ENCODE results near the gene SFN.

SFN gene

GRCh38 chr1:26852701-26853100, 10.2 kb upstream of the SFN start:
- no peak overlapping the region for H2AK5ac ChIP-seq (ENCODE audit: low read length)
- no peak overlapping the region for H4K8ac ChIP-seq (ENCODE audit: low read depth, low read length)
- no peak overlapping the region for H3K23ac ChIP-seq (ENCODE audit: low read length)
- no CpG with 5 or more reads among the region's 9 CpGs for WGBS (ENCODE audit: extremely low coverage, insufficient coverage, insufficient read length)
- no peak overlapping the region for H3K4me3 ChIP-seq (ENCODE audit: low read depth, low read length)
- H2BK5ac ChIP-seq (ENCODE audit: low read depth, low read length, poor library complexity) = no peak overlapping the region
- peaks cover 2% of the 10 kb centered on the region for H3K9me3 ChIP-seq (ENCODE audit: insufficient read depth, low read depth, low read length)
- H3K4me2 ChIP-seq (ENCODE audit: low read length) = no peak overlapping the region
- H3K4me1 ChIP-seq (ENCODE audit: control insufficient read depth in 1 of 2, insufficient read depth in 2 of 2, low read length in 2 of 2) = peaks cover 12 to 14% of the 10 kb centered on the region in 2 experiments
- peaks cover 4% of the 10 kb centered on the region for H3K79me1 ChIP-seq (ENCODE audit: low read length)
- no peak overlapping the region for H3K14ac ChIP-seq (ENCODE audit: low read length)
- H2AFZ ChIP-seq (ENCODE audit: insufficient read depth, low read length, poor library complexity) = no peak overlapping the region
- H3K79me2 ChIP-seq (ENCODE audit: control insufficient read depth, insufficient read depth, low read length, poor library complexity) = no peaks in the 10 kb centered on the region
- DNase-seq = no peak
- no peak overlapping the region for H3K18ac ChIP-seq (ENCODE audit: low read length)
- no peaks in the 10 kb centered on the region for H3K27me3 ChIP-seq (ENCODE audit: insufficient read depth, low read length)
- no peak overlapping the region for H3K9ac ChIP-seq (ENCODE audit: low read length)
- H3K27ac ChIP-seq (ENCODE audit: low read depth, low read length) = no peak overlapping the region
- no peak overlapping the region for H2BK120ac ChIP-seq (ENCODE audit: insufficient read depth, low read length, poor library complexity)
- H3K36me3 ChIP-seq (ENCODE audit: control insufficient read depth in 1 of 2, insufficient read depth in 2 of 2, low read length in 2 of 2) = peaks cover 72 to 77% of the 10 kb centered on the region in 2 experiments
- no peak overlapping the region for H4K91ac ChIP-seq (ENCODE audit: low read depth, low read length)
- H2BK12ac ChIP-seq (ENCODE audit: low read length) = no peak overlapping the region
- no peak overlapping the region for H4K12ac ChIP-seq (ENCODE audit: low read depth, low read length)
- H3K4ac ChIP-seq (ENCODE audit: low read depth, low read length) = no peak overlapping the region

GRCh38 chr1:26853156-26853555, 9.8 kb upstream of the SFN start:
- Histone ChIP-seq H3K27me3 (ENCODE audit: insufficient read depth, low read length) (no peaks in the 10 kb centered on the region), H3K36me3 (ENCODE audit: control insufficient read depth in 1 of 2, insufficient read depth in 2 of 2, low read length in 2 of 2) (peaks cover 72 to 75% of the 10 kb centered on the region in 2 experiments), H2BK120ac (ENCODE audit: insufficient read depth, low read length, poor library complexity) (no peak overlapping the region), H3K14ac (ENCODE audit: low read length) (no peak overlapping the region), H3K4me2 (ENCODE audit: low read length) (no peak overlapping the region), H3K4me3 (ENCODE audit: low read depth, low read length) (no peak overlapping the region), H3K27ac (ENCODE audit: low read depth, low read length) (no peak overlapping the region), H3K18ac (ENCODE audit: low read length) (no peak overlapping the region), H2BK12ac (ENCODE audit: low read length) (no peak overlapping the region), H3K9me3 (ENCODE audit: insufficient read depth, low read depth, low read length) (peaks cover 2% of the 10 kb centered on the region), H3K79me2 (ENCODE audit: control insufficient read depth, insufficient read depth, low read length, poor library complexity) (no peaks in the 10 kb centered on the region), H4K91ac (ENCODE audit: low read depth, low read length) (no peak overlapping the region), H4K12ac (ENCODE audit: low read depth, low read length) (peak overlapping the region; percentile 46), H2AFZ (ENCODE audit: insufficient read depth, low read length, poor library complexity) (no peak overlapping the region), H3K9ac (ENCODE audit: low read length) (no peak overlapping the region), H2BK5ac (ENCODE audit: low read depth, low read length, poor library complexity) (no peak overlapping the region), H4K8ac (ENCODE audit: low read depth, low read length) (no peak overlapping the region), H3K4ac (ENCODE audit: low read depth, low read length) (no peak overlapping the region), H3K23ac (ENCODE audit: low read length) (no peak overlapping the region), H3K4me1 (ENCODE audit: control insufficient read depth in 1 of 2, insufficient read depth in 2 of 2, low read length in 2 of 2) (peaks cover 15 to 18% of the 10 kb centered on the region in 2 experiments), H2AK5ac (ENCODE audit: low read length) (no peak overlapping the region), H3K79me1 (ENCODE audit: low read length) (peaks cover 4% of the 10 kb centered on the region)
- no CpG with 5 or more reads among the region's 3 CpGs for WGBS (ENCODE audit: extremely low coverage, insufficient coverage, insufficient read length)
- DNase-seq = peak; percentile 91 to 95

- H2BK120ac ChIP-seq (ENCODE audit: insufficient read depth, low read length, poor library complexity) = no peak overlapping the region
- no peak overlapping the region for H4K91ac ChIP-seq (ENCODE audit: low read depth, low read length)
- H3K79me2 ChIP-seq (ENCODE audit: control insufficient read depth, insufficient read depth, low read length, poor library complexity) = no peaks in the 10 kb centered on the region
- H3K27me3 ChIP-seq (ENCODE audit: insufficient read depth, low read length) = no peaks in the 10 kb centered on the region
- no peak overlapping the region for H2AFZ ChIP-seq (ENCODE audit: insufficient read depth, low read length, poor library complexity)
- no peak overlapping the region for H3K14ac ChIP-seq (ENCODE audit: low read length)
- no peak for DNase-seq
- no peak overlapping the region for H4K8ac ChIP-seq (ENCODE audit: low read depth, low read length)
- H3K79me1 ChIP-seq (ENCODE audit: low read length) = peaks cover 4% of the 10 kb centered on the region
- WGBS (ENCODE audit: extremely low coverage, insufficient coverage, insufficient read length) = no CpG with 5 or more reads among the region's 10 CpGs
- no peak overlapping the region for H3K27ac ChIP-seq (ENCODE audit: low read depth, low read length)
- H2AK5ac ChIP-seq (ENCODE audit: low read length) = no peak overlapping the region
- H3K4ac ChIP-seq (ENCODE audit: low read depth, low read length) = no peak overlapping the region
- H3K9ac ChIP-seq (ENCODE audit: low read length) = no peak overlapping the region
- no peak overlapping the region for H3K4me2 ChIP-seq (ENCODE audit: low read length)
- peak overlapping the region; percentile 46 for H4K12ac ChIP-seq (ENCODE audit: low read depth, low read length)
- no peak overlapping the region for H2BK12ac ChIP-seq (ENCODE audit: low read length)
- H3K18ac ChIP-seq (ENCODE audit: low read length) = peak overlapping the region; percentile 27
- H2BK5ac ChIP-seq (ENCODE audit: low read depth, low read length, poor library complexity) = no peak overlapping the region
- H3K36me3 ChIP-seq (ENCODE audit: control insufficient read depth in 1 of 2, insufficient read depth in 2 of 2, low read length in 2 of 2) = peaks cover 68 to 70% of the 10 kb centered on the region in 2 experiments
- H3K4me3 ChIP-seq (ENCODE audit: low read depth, low read length) = no peak overlapping the region
- no peak overlapping the region for H3K23ac ChIP-seq (ENCODE audit: low read length)
- peaks cover 18% of the 10 kb centered on the region in 2 experiments for H3K4me1 ChIP-seq (ENCODE audit: control insufficient read depth in 1 of 2, insufficient read depth in 2 of 2, low read length in 2 of 2)
- peaks cover 2% of the 10 kb centered on the region for H3K9me3 ChIP-seq (ENCODE audit: insufficient read depth, low read depth, low read length)
Observed at GRCh38 chr1:26853600-26853999, 9.3 kb upstream of the SFN start.

- Histone ChIP-seq H3K23ac (ENCODE audit: low read length) (no peak overlapping the region), H2BK120ac (ENCODE audit: insufficient read depth, low read length, poor library complexity) (no peak overlapping the region), H4K12ac (ENCODE audit: low read depth, low read length) (no peak overlapping the region), H3K14ac (ENCODE audit: low read length) (no peak overlapping the region), H3K4me3 (ENCODE audit: low read depth, low read length) (no peak overlapping the region), H4K8ac (ENCODE audit: low read depth, low read length) (no peak overlapping the region), H3K27ac (ENCODE audit: low read depth, low read length) (no peak overlapping the region), H4K91ac (ENCODE audit: low read depth, low read length) (no peak overlapping the region), H3K18ac (ENCODE audit: low read length) (no peak overlapping the region), H3K9me3 (ENCODE audit: insufficient read depth, low read depth, low read length) (peaks cover 2% of the 10 kb centered on the region), H3K4ac (ENCODE audit: low read depth, low read length) (no peak overlapping the region), H3K79me1 (ENCODE audit: low read length) (peaks cover 4% of the 10 kb centered on the region), H2BK5ac (ENCODE audit: low read depth, low read length, poor library complexity) (no peak overlapping the region), H3K79me2 (ENCODE audit: control insufficient read depth, insufficient read depth, low read length, poor library complexity) (no peaks in the 10 kb centered on the region), H3K27me3 (ENCODE audit: insufficient read depth, low read length) (no peaks in the 10 kb centered on the region), H3K4me1 (ENCODE audit: control insufficient read depth in 1 of 2, insufficient read depth in 2 of 2, low read length in 2 of 2) (peaks cover 22 to 25% of the 10 kb centered on the region in 2 experiments), H3K4me2 (ENCODE audit: low read length) (no peak overlapping the region), H3K9ac (ENCODE audit: low read length) (no peak overlapping the region), H2BK12ac (ENCODE audit: low read length) (no peak overlapping the region), H2AFZ (ENCODE audit: insufficient read depth, low read length, poor library complexity) (no peak overlapping the region), H2AK5ac (ENCODE audit: low read length) (no peak overlapping the region), H3K36me3 (ENCODE audit: control insufficient read depth in 1 of 2, insufficient read depth in 2 of 2, low read length in 2 of 2) (peaks cover 56 to 57% of the 10 kb centered on the region in 2 experiments)
- no CpG with 5 or more reads among the region's 5 CpGs for WGBS (ENCODE audit: extremely low coverage, insufficient coverage, insufficient read length)
- no peak for DNase-seq
Observed at GRCh38 chr1:26854906-26855305, 8.0 kb upstream of the SFN start.

Data from trophoblast cell (in vitro differentiated cells and primary cell).